ENCODE measurements around the gene AJUBA.

DNA sequence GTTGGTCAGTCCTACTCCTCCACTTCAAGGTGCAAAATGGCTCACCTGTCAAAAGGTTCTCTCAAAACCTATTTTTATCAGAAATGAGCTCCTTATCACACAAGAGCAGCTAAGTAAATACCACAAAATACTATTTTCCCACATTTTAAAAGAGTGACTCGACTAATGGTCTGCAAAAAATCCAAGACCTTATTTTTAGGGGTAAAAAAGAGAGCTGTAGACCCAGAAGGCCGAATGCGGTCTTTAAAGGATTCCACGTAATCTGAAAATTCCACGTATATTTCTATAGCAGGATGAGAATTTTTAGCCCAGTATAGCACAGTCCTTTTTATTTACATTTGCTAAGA lies 23.8 kb upstream of the AJUBA start:
- TF ChIP-seq EZH2 (IDR thresholded peaks at IDR 0.05; ENCODE audit: borderline replicate concordance, low read depth, low read length, severe bottlenecking): no peak
- TF ChIP-seq, protein P1, sequence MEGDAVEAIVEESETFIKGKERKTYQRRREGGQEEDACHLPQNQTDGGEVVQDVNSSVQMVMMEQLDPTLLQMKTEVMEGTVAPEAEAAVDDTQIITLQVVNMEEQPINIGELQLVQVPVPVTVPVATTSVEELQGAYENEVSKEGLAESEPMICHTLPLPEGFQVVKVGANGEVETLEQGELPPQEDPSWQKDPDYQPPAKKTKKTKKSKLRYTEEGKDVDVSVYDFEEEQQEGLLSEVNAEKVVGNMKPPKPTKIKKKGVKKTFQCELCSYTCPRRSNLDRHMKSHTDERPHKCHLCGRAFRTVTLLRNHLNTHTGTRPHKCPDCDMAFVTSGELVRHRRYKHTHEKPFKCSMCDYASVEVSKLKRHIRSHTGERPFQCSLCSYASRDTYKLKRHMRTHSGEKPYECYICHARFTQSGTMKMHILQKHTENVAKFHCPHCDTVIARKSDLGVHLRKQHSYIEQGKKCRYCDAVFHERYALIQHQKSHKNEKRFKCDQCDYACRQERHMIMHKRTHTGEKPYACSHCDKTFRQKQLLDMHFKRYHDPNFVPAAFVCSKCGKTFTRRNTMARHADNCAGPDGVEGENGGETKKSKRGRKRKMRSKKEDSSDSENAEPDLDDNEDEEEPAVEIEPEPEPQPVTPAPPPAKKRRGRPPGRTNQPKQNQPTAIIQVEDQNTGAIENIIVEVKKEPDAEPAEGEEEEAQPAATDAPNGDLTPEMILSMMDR (IDR thresholded peaks at IDR 0.05; ENCODE audit: borderline replicate concordance, extremely low read depth, low read length, poor library complexity, severe bottlenecking): no peak
